ENCODE measurements around the gene IRAK1.

Gene IRAK1

GRCh38 chrX:153971124-153971449 lies 48.6 kb downstream of the IRAK1 start:
- DNase-seq (ENCODE audit: low read depth), result peak; percentile 58

- peak; percentile 26 for DNase-seq (ENCODE audit: low read depth)
These were observed 49.2 kb downstream of the IRAK1 start for GRCh38 chrX:153970357-153971123.

- no peak for DNase-seq (ENCODE audit: low read depth)
These were observed 49.8 kb downstream of the IRAK1 start for GRCh38 chrX:153969904-153970356.

- DNase-seq (ENCODE audit: low read depth), result no peak
These were observed 50.4 kb downstream of the IRAK1 start for GRCh38 chrX:153969125-153969903.

GRCh38 chrX:153968754-153969124 lies 51.0 kb downstream of the IRAK1 start:
- no peak for DNase-seq (ENCODE audit: low read depth)

GRCh38 chrX:153968255-153968654 lies 51.4 kb downstream of the IRAK1 start:
- no peak for DNase-seq (ENCODE audit: low read depth)

- DNase-seq (ENCODE audit: low read depth), result no peak
These were observed 52.0 kb downstream of the IRAK1 start for GRCh38 chrX:153967536-153968224.

GRCh38 chrX:153966841-153967535 lies 52.7 kb downstream of the IRAK1 start:
- no peak for DNase-seq (ENCODE audit: low read depth)

GRCh38 chrX:153966283-153966688 lies 53.4 kb downstream of the IRAK1 start:
- DNase-seq (ENCODE audit: low read depth), result no peak

- DNase-seq (ENCODE audit: low read depth), result no peak
These were observed 54.3 kb downstream of the IRAK1 start for GRCh38 chrX:153965406-153965805.

- DNase-seq (ENCODE audit: low read depth), result no peak
These were observed 55.6 kb downstream of the IRAK1 start for GRCh38 chrX:153964105-153964504.

- no peak for DNase-seq (ENCODE audit: low read depth)
These were observed 56.2 kb downstream of the IRAK1 start for GRCh38 chrX:153963546-153963945.

- DNase-seq (ENCODE audit: low read depth), result no peak
These were observed 58.4 kb downstream of the IRAK1 start for GRCh38 chrX:153961292-153961691.

- no peak for DNase-seq (ENCODE audit: low read depth)
These were observed 58.9 kb downstream of the IRAK1 start for GRCh38 chrX:153960786-153961185.

Measured in HS-27A (cell line).